ENCODE results near the gene RALA.

Gene RALA

GRCh38 chr7:39631736-39632308 is 8.4 kb downstream of the RALA start:
- no peaks in the 10 kb centered on the region for H3K9me3 ChIP-seq (ENCODE audit: control insufficient read depth, low read depth, low read length)
- H3K4me3 ChIP-seq (ENCODE audit: low read length) = no peak overlapping the region
- no peaks in the 10 kb centered on the region for H3K36me3 ChIP-seq (ENCODE audit: control insufficient read depth, low read depth, low read length)
- H3K4me1 ChIP-seq (ENCODE audit: control insufficient read depth, low read depth, low read length) = peaks cover 13% of the 10 kb centered on the region
- H3K9ac ChIP-seq (ENCODE audit: low read length) = no peak overlapping the region
- H3K27ac ChIP-seq (ENCODE audit: low read length) = no peak overlapping the region
- no peaks in the 10 kb centered on the region for H3K27me3 ChIP-seq (ENCODE audit: control insufficient read depth, insufficient read depth, low read length)

GRCh38 chr7:39633563-39634477 is 10.4 kb downstream of the RALA start:
- no peaks in the 10 kb centered on the region for H3K4me1 ChIP-seq (ENCODE audit: control insufficient read depth, low read depth, low read length)
- no peaks in the 10 kb centered on the region for H3K27me3 ChIP-seq (ENCODE audit: control insufficient read depth, insufficient read depth, low read length)
- H3K9ac ChIP-seq (ENCODE audit: low read length) = no peak overlapping the region
- no peak overlapping the region for H3K27ac ChIP-seq (ENCODE audit: low read length)
- H3K4me3 ChIP-seq (ENCODE audit: low read length) = no peak overlapping the region
- no peaks in the 10 kb centered on the region for H3K9me3 ChIP-seq (ENCODE audit: control insufficient read depth, low read depth, low read length)
- H3K36me3 ChIP-seq (ENCODE audit: control insufficient read depth, low read depth, low read length) = no peaks in the 10 kb centered on the region

- Histone ChIP-seq H3K4me3 (ENCODE audit: low read length) (no peak overlapping the region), H3K9ac (ENCODE audit: low read length) (no peak overlapping the region), H3K27me3 (ENCODE audit: control insufficient read depth, insufficient read depth, low read length) (no peaks in the 10 kb centered on the region), H3K9me3 (ENCODE audit: control insufficient read depth, low read depth, low read length) (no peaks in the 10 kb centered on the region), H3K4me1 (ENCODE audit: control insufficient read depth, low read depth, low read length) (peaks cover under 1% of the 10 kb centered on the region), H3K27ac (ENCODE audit: low read length) (no peak overlapping the region), H3K36me3 (ENCODE audit: control insufficient read depth, low read depth, low read length) (no peaks in the 10 kb centered on the region)
Observed at GRCh38 chr7:39634478-39634805, 11.1 kb downstream of the RALA start.

GRCh38 chr7:39637400-39637799 is 14.0 kb downstream of the RALA start:
- H3K4me3 ChIP-seq (ENCODE audit: low read length) = no peak overlapping the region
- H3K4me1 ChIP-seq (ENCODE audit: control insufficient read depth, low read depth, low read length) = peaks cover 23% of the 10 kb centered on the region
- H3K9me3 ChIP-seq (ENCODE audit: control insufficient read depth, low read depth, low read length) = no peaks in the 10 kb centered on the region
- H3K27me3 ChIP-seq (ENCODE audit: control insufficient read depth, insufficient read depth, low read length) = no peaks in the 10 kb centered on the region
- no peaks in the 10 kb centered on the region for H3K36me3 ChIP-seq (ENCODE audit: control insufficient read depth, low read depth, low read length)
- no peak overlapping the region for H3K27ac ChIP-seq (ENCODE audit: low read length)
- no peak overlapping the region for H3K9ac ChIP-seq (ENCODE audit: low read length)

- Histone ChIP-seq H3K4me3 (ENCODE audit: low read length) (no peak overlapping the region), H3K36me3 (ENCODE audit: control insufficient read depth, low read depth, low read length) (no peaks in the 10 kb centered on the region), H3K4me1 (ENCODE audit: control insufficient read depth, low read depth, low read length) (peaks cover 24% of the 10 kb centered on the region), H3K9ac (ENCODE audit: low read length) (no peak overlapping the region), H3K27ac (ENCODE audit: low read length) (no peak overlapping the region), H3K9me3 (ENCODE audit: control insufficient read depth, low read depth, low read length) (no peaks in the 10 kb centered on the region), H3K27me3 (ENCODE audit: control insufficient read depth, insufficient read depth, low read length) (no peaks in the 10 kb centered on the region)
Observed at GRCh38 chr7:39637963-39638485, 14.7 kb downstream of the RALA start.

GRCh38 chr7:39642896-39643295 is 19.5 kb downstream of the RALA start:
- no peak overlapping the region for H3K4me3 ChIP-seq (ENCODE audit: low read length)
- peaks cover 24% of the 10 kb centered on the region for H3K4me1 ChIP-seq (ENCODE audit: control insufficient read depth, low read depth, low read length)
- no peaks in the 10 kb centered on the region for H3K36me3 ChIP-seq (ENCODE audit: control insufficient read depth, low read depth, low read length)
- no peak overlapping the region for H3K9ac ChIP-seq (ENCODE audit: low read length)
- H3K27me3 ChIP-seq (ENCODE audit: control insufficient read depth, insufficient read depth, low read length) = no peaks in the 10 kb centered on the region
- no peak overlapping the region for H3K27ac ChIP-seq (ENCODE audit: low read length)
- no peaks in the 10 kb centered on the region for H3K9me3 ChIP-seq (ENCODE audit: control insufficient read depth, low read depth, low read length)

- Histone ChIP-seq H3K4me1 (ENCODE audit: control insufficient read depth, low read depth, low read length) (peaks cover 24% of the 10 kb centered on the region), H3K9ac (ENCODE audit: low read length) (no peak overlapping the region), H3K4me3 (ENCODE audit: low read length) (no peak overlapping the region), H3K9me3 (ENCODE audit: control insufficient read depth, low read depth, low read length) (no peaks in the 10 kb centered on the region), H3K27ac (ENCODE audit: low read length) (no peak overlapping the region), H3K27me3 (ENCODE audit: control insufficient read depth, insufficient read depth, low read length) (no peaks in the 10 kb centered on the region), H3K36me3 (ENCODE audit: control insufficient read depth, low read depth, low read length) (no peaks in the 10 kb centered on the region)
Observed at GRCh38 chr7:39644170-39644569, 20.8 kb downstream of the RALA start.

- Histone ChIP-seq H3K4me1 (ENCODE audit: control insufficient read depth, low read depth, low read length) (peaks cover 11% of the 10 kb centered on the region), H3K4me3 (ENCODE audit: low read length) (no peak overlapping the region), H3K9me3 (ENCODE audit: control insufficient read depth, low read depth, low read length) (no peaks in the 10 kb centered on the region), H3K9ac (ENCODE audit: low read length) (no peak overlapping the region), H3K27me3 (ENCODE audit: control insufficient read depth, insufficient read depth, low read length) (no peaks in the 10 kb centered on the region), H3K36me3 (ENCODE audit: control insufficient read depth, low read depth, low read length) (no peaks in the 10 kb centered on the region), H3K27ac (ENCODE audit: low read length) (no peak overlapping the region)
Observed at GRCh38 chr7:39645482-39646407, 22.4 kb downstream of the RALA start.

- Histone ChIP-seq H3K36me3 (ENCODE audit: control insufficient read depth, low read depth, low read length) (no peaks in the 10 kb centered on the region), H3K9me3 (ENCODE audit: control insufficient read depth, low read depth, low read length) (no peaks in the 10 kb centered on the region), H3K4me1 (ENCODE audit: control insufficient read depth, low read depth, low read length) (no peaks in the 10 kb centered on the region), H3K27ac (ENCODE audit: low read length) (no peak overlapping the region), H3K27me3 (ENCODE audit: control insufficient read depth, insufficient read depth, low read length) (no peaks in the 10 kb centered on the region), H3K4me3 (ENCODE audit: low read length) (no peak overlapping the region), H3K9ac (ENCODE audit: low read length) (no peak overlapping the region)
Observed at GRCh38 chr7:39647816-39648215, 24.4 kb downstream of the RALA start.

GRCh38 chr7:39650676-39651075 is 27.3 kb downstream of the RALA start:
- Histone ChIP-seq H3K9me3 (ENCODE audit: control insufficient read depth, low read depth, low read length) (no peaks in the 10 kb centered on the region), H3K4me1 (ENCODE audit: control insufficient read depth, low read depth, low read length) (no peaks in the 10 kb centered on the region), H3K36me3 (ENCODE audit: control insufficient read depth, low read depth, low read length) (no peaks in the 10 kb centered on the region), H3K27me3 (ENCODE audit: control insufficient read depth, insufficient read depth, low read length) (no peaks in the 10 kb centered on the region), H3K9ac (ENCODE audit: low read length) (no peak overlapping the region), H3K27ac (ENCODE audit: low read length) (no peak overlapping the region), H3K4me3 (ENCODE audit: low read length) (no peak overlapping the region)

- Histone ChIP-seq H3K27ac (ENCODE audit: low read length) (no peak overlapping the region), H3K27me3 (ENCODE audit: control insufficient read depth, insufficient read depth, low read length) (no peaks in the 10 kb centered on the region), H3K4me1 (ENCODE audit: control insufficient read depth, low read depth, low read length) (no peaks in the 10 kb centered on the region), H3K4me3 (ENCODE audit: low read length) (no peak overlapping the region), H3K9ac (ENCODE audit: low read length) (no peak overlapping the region), H3K36me3 (ENCODE audit: control insufficient read depth, low read depth, low read length) (no peaks in the 10 kb centered on the region), H3K9me3 (ENCODE audit: control insufficient read depth, low read depth, low read length) (no peaks in the 10 kb centered on the region)
Observed at GRCh38 chr7:39651265-39651664, 27.9 kb downstream of the RALA start.
